Measurements from ENCODE around the gene DSCAML1. TPM values are rescaled to one million over a fixed set of nuclear protein-coding genes. Genes with fewer than 3 reads are reported as not detected.

Gene DSCAML1
- total RNA-seq, 1 experiment from 2014 or later, result 0.90 TPM

- Mint-ChIP-seq H3K4me3 (no peak overlapping the region), H3K36me3 (peaks cover 16% of the 10 kb centered on the region), H3K4me1 (no peaks in the 10 kb centered on the region), H3K27me3 (ENCODE audit: low read depth) (no peaks in the 10 kb centered on the region), H3K9me3 (no peaks in the 10 kb centered on the region), H3K27ac (no peak overlapping the region; the same call in 1 of the 2 replicates)
- no peak for ATAC-seq
- no peak for TF ChIP-seq FOXP4 (CRISPR knock-in tag; IDR thresholded peaks at IDR 0.05)
- no peak for TF ChIP-seq NFE2L1 (CRISPR knock-in tag; IDR thresholded peaks at IDR 0.05)
- TF ChIP-seq MXD4 (CRISPR knock-in tag; IDR thresholded peaks at IDR 0.05; ENCODE audit: borderline replicate concordance), result no peak
- no peak for TF ChIP-seq RORB (CRISPR knock-in tag; IDR thresholded peaks at IDR 0.05)
- no peak for TF ChIP-seq NFATC4 (CRISPR knock-in tag; IDR thresholded peaks at IDR 0.05)
- no peak for TF ChIP-seq ATF6 (CRISPR knock-in tag; IDR thresholded peaks at IDR 0.05)
- TF ChIP-seq MLX (CRISPR knock-in tag; IDR thresholded peaks at IDR 0.05), result no peak
- TF ChIP-seq USF1 (CRISPR knock-in tag; IDR thresholded peaks at IDR 0.05), result no peak
- TF ChIP-seq RELA (CRISPR knock-in tag; IDR thresholded peaks at IDR 0.05; ENCODE audit: borderline replicate concordance), result no peak
- TF ChIP-seq CREM (CRISPR knock-in tag; IDR thresholded peaks at IDR 0.05), result no peak
- TF ChIP-seq GTF2I (CRISPR knock-in tag; conservative IDR thresholded peaks at IDR 0.05), result no peak
- no peak for TF ChIP-seq TEAD4 (CRISPR knock-in tag; IDR thresholded peaks at IDR 0.05)
- TF ChIP-seq ZNF512 (CRISPR knock-in tag; IDR thresholded peaks at IDR 0.05; ENCODE audit: borderline replicate concordance), result no peak
- TF ChIP-seq ZBTB21 (CRISPR knock-in tag; IDR thresholded peaks at IDR 0.05; ENCODE audit: borderline replicate concordance), result no peak
- TF ChIP-seq ZBTB43 (CRISPR knock-in tag; IDR thresholded peaks at IDR 0.05), result no peak
- no peak for TF ChIP-seq ETV6 (CRISPR knock-in tag; IDR thresholded peaks at IDR 0.05)
- no peak for TF ChIP-seq ZNF416 (CRISPR knock-in tag; IDR thresholded peaks at IDR 0.05)
- no peak for TF ChIP-seq SOX15 (CRISPR knock-in tag; IDR thresholded peaks at IDR 0.05)
- CTCF ChIA-PET, result interaction anchor here (2.0 kb wide), 1 partner anchor 38 kb away, joined by 7 read pairs; no protein-coding TSS in a partner anchor
- DNase-seq (ENCODE audit: low spot score), result no peak
- POLR2A ChIA-PET, result no interaction called here
These were observed 408.8 kb downstream of the DSCAML1 start for GRCh38 chr11:117387992-117388755.
